NK-92 (cell line): ENCODE results near the gene RINT1.
"Not testable (repeated sequence)": the region's sequence is repeated elsewhere in the genome, so short reads cannot be mapped to it uniquely, and the experiment has no call there.

Experiments
- DNase-seq: peaks from one replicate; lab custom pipeline; 2025; ENCODE audit not compliant: unreplicated experiment; lab: John Stamatoyannopoulos, UW

RINT1 gene

DNA sequence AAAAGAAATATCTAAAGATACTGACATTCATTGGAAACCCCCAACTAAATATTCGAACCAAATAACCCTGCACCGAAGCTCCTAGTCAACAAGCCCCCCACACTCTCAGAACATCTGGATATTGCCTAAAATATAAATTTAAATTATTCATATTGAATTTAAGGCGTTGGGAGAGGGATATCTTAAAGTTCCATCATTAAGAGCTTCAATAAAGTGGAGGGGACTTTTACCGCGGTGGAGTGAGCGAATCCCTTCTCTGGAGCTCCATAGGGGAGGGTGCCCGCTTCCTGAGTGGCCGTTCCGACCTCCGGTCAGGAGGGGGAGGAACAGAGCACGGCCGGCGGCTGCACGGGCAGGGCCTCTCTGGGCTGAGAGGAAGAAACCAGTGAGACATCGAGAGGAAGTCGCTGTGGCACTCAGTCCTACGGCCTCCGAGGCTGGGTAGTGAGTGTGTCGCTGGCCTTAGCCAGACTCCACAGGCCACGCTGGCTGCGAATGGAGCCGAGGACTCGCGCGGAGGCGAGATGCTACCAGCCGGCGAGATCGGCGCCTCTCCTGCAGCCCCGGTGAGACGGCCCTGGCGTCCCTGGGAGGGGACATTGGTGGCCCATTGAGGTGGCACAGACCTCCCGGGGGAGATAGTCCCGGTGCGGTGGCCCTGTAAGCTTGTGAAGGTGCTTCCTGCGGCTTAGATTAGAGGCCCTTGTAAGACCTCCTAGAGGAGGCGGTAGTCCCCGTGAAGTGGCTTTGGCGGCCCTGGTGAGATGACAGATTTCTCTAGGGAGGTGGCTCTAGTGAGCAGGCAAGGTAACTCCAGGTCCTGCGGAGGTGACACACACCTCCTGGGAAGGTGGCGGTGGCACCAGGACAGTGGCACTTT lies at the start of gene RINT1:
TSS of gene RINT1 (plus strand) at position 410 of the 880 bp plus-strand sequence. CDS start at position 525, 115 bp downstream.
- no peak for DNase-seq

DNA sequence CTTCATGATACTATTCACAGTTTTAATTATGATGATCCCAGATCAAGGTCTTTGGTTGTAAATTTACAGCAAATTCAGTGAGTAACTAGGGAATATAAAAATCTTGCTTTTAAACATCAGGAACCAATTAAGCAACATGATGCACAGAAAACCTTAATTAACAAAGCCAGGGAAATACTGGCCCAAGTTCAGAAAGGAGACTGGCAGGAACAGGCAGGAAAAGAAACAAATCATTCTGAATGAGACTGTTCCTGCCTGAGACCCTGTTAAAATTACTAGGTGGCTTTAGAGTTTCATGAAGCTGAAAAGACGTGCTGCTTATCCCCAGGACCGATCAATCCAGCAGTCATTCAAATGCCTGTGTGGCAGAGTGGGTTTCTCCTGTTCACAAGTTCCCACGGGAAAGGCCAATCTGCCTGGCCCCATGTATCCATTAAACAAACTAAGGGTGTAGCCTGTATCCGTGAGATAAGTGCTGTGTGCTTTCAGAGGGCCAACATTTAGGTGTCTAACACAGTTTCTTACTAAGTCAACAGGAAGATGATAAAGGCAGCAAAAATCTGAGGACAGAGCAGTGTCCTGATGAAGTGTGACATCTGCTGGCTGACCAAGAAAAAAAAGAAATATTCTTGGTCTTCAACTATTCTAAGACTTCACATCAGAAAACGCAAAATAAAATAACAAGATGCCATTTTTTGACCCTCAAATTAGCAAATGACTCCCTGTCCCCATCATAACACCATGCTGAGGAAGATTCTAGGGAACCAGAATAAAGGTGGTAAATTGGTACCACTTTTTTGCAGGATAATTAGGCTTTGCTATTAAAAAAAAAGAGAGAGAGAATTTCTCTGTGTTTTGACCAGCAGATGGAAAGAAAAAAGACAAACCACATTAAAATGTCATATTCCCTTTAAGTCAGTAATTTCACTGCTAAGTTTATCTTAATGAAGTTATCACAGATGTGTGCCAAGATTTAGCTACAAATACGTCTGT lies 44.1 kb upstream of the RINT1 start:
- no peak for DNase-seq

- no peak for DNase-seq
Observed at GRCh38 chr7:105489409-105489808, 42.6 kb upstream of the RINT1 start.

GRCh38 chr7:105493196-105493922 lies 38.6 kb upstream of the RINT1 start:
- DNase-seq, result no peak

- DNase-seq, result no peak
Observed at GRCh38 chr7:105493923-105494315, 38.1 kb upstream of the RINT1 start.

DNA sequence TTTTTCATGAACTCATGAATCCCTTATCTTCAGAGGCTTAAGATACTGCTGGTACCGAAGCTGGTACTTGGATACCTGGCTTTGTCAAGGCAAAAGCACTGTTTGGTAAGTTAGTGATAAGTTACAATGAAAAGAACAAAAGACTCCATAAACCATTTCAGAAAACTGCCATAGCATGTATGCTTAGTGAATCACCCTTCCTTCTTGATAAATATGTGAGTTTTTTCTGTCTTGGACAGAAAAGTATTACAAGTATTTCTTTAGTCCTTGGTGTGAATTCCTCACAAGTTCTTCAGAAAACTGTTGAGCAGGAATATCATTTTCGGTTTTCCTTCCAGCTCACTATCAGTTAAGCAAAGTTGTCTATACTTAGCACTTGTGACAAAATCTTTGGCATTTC lies 35.5 kb upstream of the RINT1 start:
- DNase-seq, result no peak

GRCh38 chr7:105497016-105497415 lies 35.0 kb upstream of the RINT1 start:
- DNase-seq, result no peak

GRCh38 chr7:105502173-105502572 lies 29.8 kb upstream of the RINT1 start:
- DNase-seq, result no peak

DNA sequence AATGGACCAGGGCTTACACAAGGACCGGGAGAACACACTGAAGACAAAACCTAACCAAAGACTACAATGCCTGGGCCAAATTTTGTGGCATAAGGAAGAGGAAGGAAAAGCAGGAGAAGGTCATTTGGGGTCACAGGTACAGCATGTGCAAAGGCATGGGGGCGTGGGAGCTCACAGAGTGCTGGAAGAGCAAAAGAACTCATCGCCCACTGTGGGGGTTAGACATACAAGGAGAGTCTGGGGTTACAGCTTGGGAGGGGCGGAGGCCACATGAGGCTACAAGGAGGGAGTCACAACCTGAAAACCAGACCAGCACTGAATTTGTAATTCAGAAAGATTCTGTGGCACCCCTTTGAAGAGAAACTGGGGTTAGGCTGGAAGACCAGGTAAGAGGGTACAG lies 19.6 kb upstream of the RINT1 start:
- DNase-seq, result no peak

GRCh38 chr7:105512926-105513526 lies 19.0 kb upstream of the RINT1 start:
- no peak for DNase-seq

GRCh38 chr7:105515610-105516009 lies 16.4 kb upstream of the RINT1 start:
- not testable (repeated sequence) for DNase-seq

DNA sequence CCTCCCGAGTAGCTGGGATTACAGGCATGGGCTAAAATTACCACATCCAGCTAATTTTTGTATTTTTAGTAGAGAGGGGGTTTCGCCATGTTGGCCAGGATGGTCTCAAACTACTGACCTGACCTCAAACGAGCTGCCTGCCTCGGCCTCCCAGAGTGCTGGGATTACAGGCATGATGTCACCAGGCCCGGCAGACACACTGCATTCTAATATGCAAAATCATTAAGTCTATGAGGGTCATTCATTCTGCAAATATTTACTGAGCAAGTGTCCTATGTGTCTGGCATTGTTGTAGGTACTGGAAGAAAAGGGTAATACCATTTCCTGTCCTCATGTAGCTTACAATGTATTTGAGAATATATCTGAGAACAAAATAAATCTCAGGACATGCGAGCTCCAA lies 12.6 kb upstream of the RINT1 start:
- no peak for DNase-seq

GRCh38 chr7:105520620-105521019 lies 11.4 kb upstream of the RINT1 start:
- not testable (repeated sequence) for DNase-seq

DNA sequence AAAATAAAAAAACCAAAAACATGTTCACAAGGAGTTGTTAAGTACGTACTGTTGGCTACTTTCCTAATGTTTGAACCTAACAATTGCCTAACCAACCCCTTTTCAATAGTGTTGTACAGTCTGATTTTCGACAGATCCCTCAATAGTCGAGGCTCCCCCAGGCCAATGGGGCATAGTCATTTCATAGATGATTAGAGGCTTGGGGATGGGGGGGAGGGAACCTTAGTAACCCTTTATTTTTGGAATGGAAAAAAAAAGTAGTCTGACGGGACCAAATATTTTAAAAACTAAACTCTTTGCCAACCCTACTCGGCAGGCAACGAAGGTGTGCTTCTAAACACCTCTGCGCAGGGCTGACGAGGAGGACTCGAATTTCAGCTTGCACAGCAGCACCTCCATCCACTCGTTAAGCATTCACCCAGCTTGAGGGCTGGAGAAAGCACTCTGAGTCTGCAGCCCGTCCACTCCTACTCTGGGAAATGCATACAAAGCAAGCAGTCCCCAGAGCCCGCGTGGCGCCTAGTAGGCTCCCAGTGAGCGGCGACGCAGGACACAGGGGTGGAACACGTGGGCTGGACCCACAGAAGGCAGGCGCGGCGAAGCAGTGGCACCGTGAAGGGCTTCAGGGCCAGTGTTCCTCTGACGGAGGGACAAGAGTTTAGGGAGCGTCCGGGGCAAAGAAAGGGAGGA lies 10.8 kb upstream of the RINT1 start:
- no peak for DNase-seq

DNA sequence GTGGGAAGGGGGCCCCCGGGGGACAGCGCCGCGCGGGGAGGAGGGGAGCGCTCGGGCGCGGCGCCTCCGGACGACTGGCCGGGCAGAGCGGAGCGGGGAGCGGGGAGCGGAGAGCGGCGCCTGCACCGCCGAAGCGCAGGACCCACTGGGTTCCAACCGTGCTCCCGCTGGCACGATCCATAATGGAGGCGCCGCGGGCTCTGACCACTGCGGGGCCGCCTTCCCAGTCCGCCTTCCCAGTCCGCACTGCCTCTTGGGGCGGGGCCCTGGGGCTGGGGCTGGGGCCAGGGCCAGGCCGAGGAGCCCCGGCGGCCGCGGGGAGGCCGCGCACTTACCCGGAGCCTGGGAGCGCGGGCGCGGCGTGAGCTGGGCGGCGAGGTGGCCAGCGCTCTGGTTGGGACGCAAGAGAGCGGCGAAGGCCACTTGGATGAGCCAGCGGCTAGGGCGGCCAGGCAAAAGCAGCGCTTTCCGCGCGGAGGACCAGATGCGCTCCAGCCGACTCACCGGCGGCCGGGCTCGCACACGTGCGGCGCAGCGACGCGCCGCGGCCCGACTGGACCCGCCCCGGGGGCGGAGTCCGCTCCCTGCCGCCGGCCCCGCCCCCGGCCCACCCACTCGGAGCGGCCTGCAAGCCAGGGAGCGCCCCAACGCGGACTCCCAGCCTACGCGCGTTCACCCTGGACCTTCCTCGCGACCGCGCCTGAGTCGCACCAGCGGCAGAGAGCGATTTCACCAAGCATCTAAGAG lies 10.1 kb upstream of the RINT1 start, which contains the start of gene PUS7:
TSS of gene PUS7 (minus strand) at position 555 of the 747 bp plus-strand sequence. CDS start 13,759 bp downstream, outside the sequence.
- no peak for DNase-seq

- not testable (repeated sequence) for DNase-seq
Observed at GRCh38 chr7:105524423-105524822, 7.6 kb upstream of the RINT1 start.

DNA sequence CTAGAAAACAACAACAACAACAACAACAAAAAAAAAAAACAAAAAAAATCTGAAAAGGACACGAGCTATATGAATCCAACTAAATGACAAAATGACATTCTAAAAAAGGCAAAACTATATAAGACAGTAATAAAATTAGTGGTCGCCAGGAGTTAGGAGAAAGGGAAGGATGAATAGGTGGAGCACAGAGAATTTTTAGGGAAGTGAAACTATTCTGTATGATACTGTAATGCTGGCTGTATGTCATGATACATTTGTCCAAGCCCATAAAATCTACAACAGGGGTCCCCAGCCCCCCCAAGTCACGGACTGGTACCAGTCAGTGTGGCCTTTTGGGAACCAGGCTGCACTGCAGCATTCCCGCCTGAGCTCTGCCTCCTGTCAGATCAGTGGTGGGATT lies 7.2 kb upstream of the RINT1 start:
- DNase-seq, result no peak

DNA sequence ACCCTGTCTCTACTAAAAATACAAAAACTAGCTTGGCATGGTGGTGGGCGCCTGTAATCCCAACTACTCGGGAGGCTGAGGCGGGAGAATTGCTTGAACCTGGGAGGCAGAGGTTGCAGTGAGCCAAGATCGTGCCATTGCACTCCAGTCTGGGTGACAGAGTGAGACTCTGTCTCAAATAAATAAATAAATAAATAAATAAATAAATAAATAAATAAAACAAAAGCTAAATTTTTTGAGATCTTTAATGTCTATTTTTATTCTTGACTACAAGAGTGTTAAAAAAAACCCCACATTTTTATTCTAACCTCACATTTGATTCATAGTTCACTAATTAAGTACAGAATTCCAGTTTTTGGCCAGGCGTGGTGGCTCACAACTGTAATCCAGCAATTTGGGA lies 4.3 kb upstream of the RINT1 start:
- DNase-seq, result not testable (repeated sequence)

GRCh38 chr7:105530126-105530525 lies 1.9 kb upstream of the RINT1 start:
- no peak for DNase-seq
